Astrocyte of the hippocampus (primary cell): ENCODE data around the gene MBOAT2.

Experiments
- DNase-seq: peaks from one replicate; pipeline ENCODE4 v3.0.0; 2011; ENCODE audit warnings: low read depth, low spot score

MBOAT2 gene

DNA sequence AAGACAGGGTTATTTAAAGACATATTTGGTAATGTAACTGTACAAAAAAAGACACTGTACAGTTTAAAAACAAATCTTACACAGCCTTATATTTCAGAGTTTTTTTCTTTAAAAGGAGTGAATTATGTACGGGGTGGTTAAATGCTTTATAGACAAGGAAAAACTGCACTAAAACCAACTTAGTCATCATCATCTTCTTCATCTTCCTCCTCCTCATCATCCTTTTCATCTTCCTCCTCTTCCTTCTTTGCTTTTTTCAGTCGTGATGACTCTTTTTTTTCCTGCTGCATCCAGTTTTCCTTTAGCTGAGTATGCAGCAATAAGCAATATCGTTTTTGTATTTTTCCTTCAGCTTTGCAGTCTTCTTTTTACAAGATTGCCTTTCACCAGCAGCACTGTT is 14.6 kb upstream of the MBOAT2 start:
- no peak for DNase-seq

GRCh38 chr2:9017411-9017810 is 13.9 kb upstream of the MBOAT2 start:
- no peak for DNase-seq

DNA sequence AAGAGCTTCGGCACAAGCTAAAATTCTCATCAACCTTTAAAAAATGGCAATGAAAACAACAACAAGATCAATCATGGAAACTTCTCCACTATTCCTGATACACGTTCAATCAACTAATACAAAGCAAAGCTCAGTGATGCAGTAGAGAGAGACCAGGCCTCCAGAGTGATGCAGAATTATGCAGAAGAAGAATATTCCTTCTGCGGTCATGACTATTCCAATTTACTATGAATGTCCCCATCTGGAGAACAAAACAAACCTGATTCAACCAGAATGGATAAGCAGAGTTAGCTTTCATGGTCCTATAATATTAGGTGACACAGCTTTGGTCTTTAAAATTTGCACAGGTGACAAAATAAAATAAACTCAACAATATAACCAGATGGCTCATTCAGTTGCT is 12.5 kb upstream of the MBOAT2 start:
- no peak for DNase-seq

- no peak for DNase-seq
Measured at GRCh38 chr2:9013403-9013802, 9.9 kb upstream of the MBOAT2 start.

GRCh38 chr2:9010866-9011265 is 7.4 kb upstream of the MBOAT2 start:
- DNase-seq = peak; percentile 58

DNA sequence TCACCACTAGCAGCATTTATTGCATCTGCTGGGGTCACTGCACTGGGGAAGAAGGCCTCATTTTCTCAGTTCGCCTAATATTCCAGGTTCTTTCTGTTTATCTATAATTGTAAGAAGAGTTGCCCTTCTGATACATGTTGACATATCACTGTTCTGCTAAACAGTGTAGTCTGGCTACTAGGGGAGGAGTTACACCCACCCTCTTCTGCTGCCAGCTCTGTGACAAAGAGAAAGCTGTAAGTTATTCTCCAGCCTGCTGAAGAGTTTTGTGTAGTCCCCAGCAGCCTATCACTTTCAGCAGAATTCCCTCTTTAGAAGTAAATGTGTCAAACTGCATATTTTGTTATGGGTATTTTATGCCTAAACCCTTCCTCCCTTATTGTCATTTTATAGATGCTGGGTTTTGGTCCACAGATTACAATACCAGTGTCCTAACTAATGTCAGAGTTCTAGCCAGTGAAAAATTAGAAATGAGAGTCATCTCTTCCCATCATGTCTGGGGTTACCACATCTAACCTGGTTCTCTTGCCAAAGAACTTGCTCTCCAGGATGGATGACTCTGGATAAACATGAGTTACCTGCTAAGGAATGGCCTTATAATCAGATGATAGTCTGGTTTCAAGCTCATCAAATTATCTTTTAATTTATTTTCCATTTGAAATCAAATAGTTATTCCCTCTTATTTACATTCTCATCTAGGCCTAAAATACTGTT is 5.6 kb upstream of the MBOAT2 start:
- no peak for DNase-seq

DNA sequence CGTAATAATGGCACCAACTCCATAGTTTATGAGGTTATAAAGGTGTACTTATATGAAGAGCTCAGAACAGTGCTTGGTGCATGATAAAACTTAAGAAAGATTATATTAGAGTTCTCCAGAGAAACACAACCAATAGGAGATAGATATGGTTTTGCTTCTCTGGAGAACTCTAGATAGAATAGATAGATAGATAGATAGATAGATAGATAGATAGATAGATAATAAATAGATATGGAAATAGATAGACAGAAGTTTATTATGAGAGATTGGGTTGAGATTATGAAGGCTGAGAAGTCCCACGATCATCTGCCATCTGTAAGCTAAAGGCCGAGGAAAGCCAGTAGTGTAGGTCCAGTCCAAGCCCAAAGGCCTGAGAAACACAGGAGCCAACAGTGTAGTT is 2.9 kb upstream of the MBOAT2 start:
- no peak for DNase-seq

- DNase-seq = peak; percentile 40
Measured at GRCh38 chr2:9004338-9005204, 1.1 kb upstream of the MBOAT2 start.

DNA sequence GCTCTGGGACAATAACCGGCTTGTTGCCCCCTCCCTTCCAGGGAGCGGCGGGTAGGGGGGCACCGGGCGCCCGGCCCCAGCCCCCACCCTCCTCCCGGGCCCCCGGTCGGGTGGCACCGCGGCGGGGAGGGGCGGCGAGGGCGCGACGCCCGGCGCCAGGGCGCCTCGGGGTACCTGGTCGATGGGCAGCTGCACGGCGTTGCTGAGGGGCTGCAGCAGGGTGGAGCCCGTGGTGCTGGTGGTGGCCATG is 193 bp downstream of the MBOAT2 start:
- no peak for DNase-seq

GRCh38 chr2:9002637-9003365 is 683 bp downstream of the MBOAT2 start:
- DNase-seq = peak; percentile 48

DNA sequence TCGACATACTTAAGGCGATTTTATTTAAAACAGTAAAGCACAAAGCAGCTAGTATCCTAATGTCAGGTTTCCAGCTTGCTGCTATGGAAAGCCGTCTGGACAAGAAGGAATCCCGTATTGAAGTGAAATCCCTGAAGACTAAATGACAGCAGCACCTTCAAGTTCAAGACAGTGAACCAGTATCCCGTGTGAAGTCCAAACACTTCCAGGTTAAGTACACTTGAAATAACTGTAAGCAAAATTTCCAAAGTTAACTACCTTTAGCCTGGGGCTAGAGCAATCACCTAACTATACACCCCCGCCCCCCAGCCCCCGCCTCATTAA is 1.2 kb downstream of the MBOAT2 start:
- no peak for DNase-seq

- DNase-seq = no peak
Measured at GRCh38 chr2:9001778-9002177, 1.7 kb downstream of the MBOAT2 start.

GRCh38 chr2:9001229-9001628 is 2.3 kb downstream of the MBOAT2 start:
- peak; percentile 47 for DNase-seq

GRCh38 chr2:9000442-9000841 is 3.0 kb downstream of the MBOAT2 start:
- DNase-seq = no peak

DNA sequence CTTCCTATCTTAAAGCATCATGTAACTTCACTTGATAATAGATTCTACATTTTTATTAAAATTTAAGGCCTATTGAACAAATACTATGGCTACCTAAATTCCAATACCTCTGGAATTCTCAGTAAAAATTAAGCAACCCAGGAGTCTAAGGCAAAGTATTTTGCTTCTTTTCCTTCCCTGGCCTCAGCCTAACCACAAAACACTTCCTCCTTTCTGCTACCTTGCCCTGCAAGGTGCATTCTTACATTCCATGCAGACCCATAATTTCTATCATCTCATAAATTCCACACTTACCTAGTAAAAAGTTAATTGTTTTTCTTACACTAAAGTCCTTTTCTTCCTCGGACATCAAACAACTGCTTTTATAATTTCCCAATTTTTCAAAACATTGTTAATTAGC is 3.7 kb downstream of the MBOAT2 start:
- DNase-seq = no peak

GRCh38 chr2:8999102-8999446 is 4.4 kb downstream of the MBOAT2 start:
- DNase-seq = no peak

GRCh38 chr2:8998418-8999101 is 4.9 kb downstream of the MBOAT2 start:
- no peak for DNase-seq

- DNase-seq = no peak
Measured at GRCh38 chr2:8997631-8998030, 5.9 kb downstream of the MBOAT2 start.

DNA sequence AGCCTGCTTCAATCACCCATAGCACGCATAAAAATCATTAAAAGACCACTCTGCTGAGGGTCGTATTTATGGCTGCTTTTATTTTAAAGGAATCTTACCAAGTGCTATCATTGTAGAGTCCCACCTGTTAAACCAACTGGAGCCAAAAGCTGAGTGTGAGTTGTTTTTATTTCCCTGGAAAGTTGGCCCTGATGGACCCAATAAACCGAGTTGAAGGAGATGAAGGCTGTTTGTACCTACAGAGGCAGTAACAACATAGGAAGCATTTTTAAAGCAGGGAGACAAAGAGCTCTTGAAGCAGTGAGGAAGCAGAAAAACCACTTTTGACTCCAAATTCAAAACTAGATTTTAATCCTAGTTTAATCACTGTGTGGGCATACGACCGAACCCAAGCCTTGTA is 6.4 kb downstream of the MBOAT2 start:
- no peak for DNase-seq

- DNase-seq = no peak
Measured at GRCh38 chr2:8996006-8996405, 7.5 kb downstream of the MBOAT2 start.

- DNase-seq = no peak
Measured at GRCh38 chr2:8994386-8994785, 9.1 kb downstream of the MBOAT2 start.

DNA sequence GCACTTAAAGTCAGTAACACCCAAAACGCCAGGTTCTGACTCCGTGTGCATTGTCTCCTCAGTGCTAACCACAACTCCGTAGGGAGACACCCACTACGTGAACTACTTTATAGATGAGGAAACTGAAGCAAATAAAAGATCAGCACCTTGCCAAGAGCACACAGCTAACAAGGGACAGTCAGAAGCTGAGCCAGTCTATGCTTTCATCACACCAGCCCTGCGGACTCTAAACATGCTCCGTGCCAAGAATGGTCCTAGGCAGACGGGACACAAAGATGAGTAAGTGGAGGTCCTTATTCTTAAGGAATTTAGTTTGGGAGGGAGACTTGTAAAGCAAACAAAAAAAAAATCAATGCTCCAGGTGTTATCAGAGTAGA is 9.6 kb downstream of the MBOAT2 start:
- no peak for DNase-seq
